Ectodermal cell (in vitro differentiated cells): ENCODE data around the gene PLPPR3.

ENCODE experiments used
- H3K27ac ChIP-seq: 2 replicates; pipeline ENCODE4 v1.7.0; 2013; ENCODE audit warnings: mild to moderate bottlenecking, low read depth, low read length; ENCODE audit not compliant: insufficient read depth, poor library complexity, severe bottlenecking
- H3K27me3 ChIP-seq: 2 replicates; pipeline ENCODE4 v1.7.0; 2013; ENCODE audit warnings: mild to moderate bottlenecking, low read length; ENCODE audit not compliant: insufficient read depth, control insufficient read depth, poor library complexity, severe bottlenecking
- H3K36me3 ChIP-seq: one replicate; pipeline ENCODE4 v1.7.0; 2013; ENCODE audit warnings: low read length; ENCODE audit not compliant: control insufficient read depth, insufficient read depth
- H3K4me1 ChIP-seq: one replicate; pipeline ENCODE4 v1.7.0; 2013; ENCODE audit warnings: low read length; ENCODE audit not compliant: control insufficient read depth, insufficient read depth
- H3K4me3 ChIP-seq: 2 replicates; pipeline ENCODE4 v1.7.0; 2013; ENCODE audit warnings: low read depth, low read length, control low read depth; ENCODE audit not compliant: insufficient read depth
- H3K9me3 ChIP-seq: 2 replicates; pipeline ENCODE4 v1.7.0; 2013; ENCODE audit warnings: mild to moderate bottlenecking, low read length, moderate library complexity; ENCODE audit not compliant: control insufficient read depth
- WGBS, 2 experiments: methylation state at CpG; one replicate each; pipeline ENCODE4 v1.1.7; 2013; ENCODE audit warnings: missing lambda C conversion rate in 2 of 2; 5-methylcytosine and 5-hydroxymethylcytosine counted together

PLPPR3 gene

DNA sequence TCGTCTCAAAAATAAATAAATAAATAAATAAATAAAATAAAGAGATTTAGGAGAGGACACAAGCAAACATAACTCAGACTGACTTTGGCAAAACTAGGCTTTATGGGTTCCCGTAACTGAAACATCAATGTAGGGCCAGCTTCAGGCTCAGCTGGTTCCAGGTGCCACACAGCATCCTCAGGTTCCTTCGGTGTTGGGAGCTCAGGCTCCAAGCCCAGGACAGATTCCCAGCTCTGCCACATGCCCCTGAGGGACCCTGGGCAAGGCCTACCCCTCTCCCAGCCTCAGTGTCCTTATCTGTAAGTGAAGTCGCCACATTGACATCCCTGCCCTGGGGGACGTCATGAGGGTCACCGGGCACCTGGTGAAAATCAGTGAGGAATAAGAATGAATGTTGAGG is 52.1 kb downstream of the PLPPR3 start:
- Histone ChIP-seq H3K4me1 (no peaks in the 10 kb centered on the region), H3K27ac (no peak overlapping the region), H3K27me3 (no peaks in the 10 kb centered on the region), H3K4me3 (no peak overlapping the region), H3K9me3 (no peaks in the 10 kb centered on the region), H3K36me3 (no peaks in the 10 kb centered on the region)
- WGBS, 2 experiments = 90 to 91% methylated on average over 5 of the region's 6 CpGs

DNA sequence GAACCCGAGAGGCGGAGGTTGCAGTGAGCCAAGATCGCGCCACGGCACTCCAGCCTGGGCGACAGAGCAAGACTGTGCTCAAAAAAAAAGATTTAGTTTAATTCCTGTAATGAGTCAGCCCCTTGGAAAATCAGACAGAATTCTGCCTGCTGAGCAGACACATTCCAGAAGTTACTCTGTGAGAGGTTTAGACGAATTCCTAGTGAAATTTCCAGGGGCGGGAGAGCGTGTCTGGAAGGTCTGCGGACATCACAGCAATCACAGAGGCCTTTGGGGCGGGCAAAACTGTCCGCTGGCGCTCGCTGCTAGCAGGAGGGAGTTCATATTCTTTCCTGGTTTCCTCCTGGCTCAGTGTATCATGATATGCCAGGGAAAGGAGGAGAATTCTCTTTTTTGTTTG is 53.3 kb downstream of the PLPPR3 start:
- Histone ChIP-seq H3K9me3 (no peaks in the 10 kb centered on the region), H3K27me3 (no peaks in the 10 kb centered on the region), H3K27ac (peak overlapping the region; percentile 26), H3K4me1 (no peaks in the 10 kb centered on the region), H3K4me3 (no peak overlapping the region), H3K36me3 (no peaks in the 10 kb centered on the region)
- 91 to 92% methylated on average over 14 of the region's 14 CpGs for WGBS, 2 experiments

DNA sequence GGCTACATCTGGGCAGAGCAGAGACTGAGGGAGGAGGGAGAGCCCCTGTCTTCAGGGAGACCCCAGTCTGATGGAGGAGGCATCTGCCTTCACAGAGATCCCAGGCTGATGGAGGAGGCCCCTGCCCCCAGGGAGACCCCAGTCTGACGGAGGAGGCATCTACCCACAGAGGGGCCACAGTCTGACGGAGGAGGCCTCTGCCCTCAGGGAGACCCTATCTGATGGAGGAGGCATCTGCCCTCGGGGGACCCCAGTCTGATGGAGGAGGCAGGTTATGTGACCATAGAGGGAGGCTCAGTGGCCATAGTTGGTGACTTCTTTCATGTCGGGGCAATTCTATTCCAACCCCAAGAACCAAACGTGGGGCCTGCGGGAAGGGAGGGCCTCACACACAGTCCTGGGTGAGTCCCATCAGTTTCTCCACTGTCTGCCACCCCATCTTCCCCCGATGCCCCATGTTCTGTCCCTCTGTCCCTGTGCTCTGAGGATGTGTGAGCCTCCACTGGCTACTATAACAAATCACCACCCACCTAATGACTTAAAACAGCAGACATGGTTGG is 56.5 kb downstream of the PLPPR3 start:
- 88 to 91% methylated on average over 7 of the region's 7 CpGs for WGBS, 2 experiments
- Histone ChIP-seq H3K9me3 (no peaks in the 10 kb centered on the region), H3K4me3 (no peak overlapping the region), H3K27ac (no peak overlapping the region), H3K36me3 (no peaks in the 10 kb centered on the region), H3K4me1 (no peaks in the 10 kb centered on the region), H3K27me3 (no peaks in the 10 kb centered on the region)

- H3K4me1 ChIP-seq = no peaks in the 10 kb centered on the region
- WGBS, 2 experiments = 91 to 95% methylated on average over 12 of the region's 12 CpGs
Observed at GRCh38 chr19:764301-764700, 57.5 kb downstream of the PLPPR3 start.

GRCh38 chr19:763869-764268 is 57.9 kb downstream of the PLPPR3 start:
- Histone ChIP-seq H3K9me3 (no peaks in the 10 kb centered on the region), H3K27ac (no peak overlapping the region), H3K4me1 (no peaks in the 10 kb centered on the region), H3K27me3 (no peaks in the 10 kb centered on the region), H3K4me3 (no peak overlapping the region), H3K36me3 (no peaks in the 10 kb centered on the region)
- WGBS, 2 experiments = 91 to 92% methylated on average over 6 of the region's 6 CpGs

More at GRCh38 chr19:764301-764700, 57.5 kb downstream of the PLPPR3 start:
- Histone ChIP-seq H3K9me3 (no peaks in the 10 kb centered on the region), H3K4me3 (no peak overlapping the region), H3K27me3 (no peaks in the 10 kb centered on the region), H3K36me3 (no peaks in the 10 kb centered on the region), H3K27ac (no peak overlapping the region)

DNA sequence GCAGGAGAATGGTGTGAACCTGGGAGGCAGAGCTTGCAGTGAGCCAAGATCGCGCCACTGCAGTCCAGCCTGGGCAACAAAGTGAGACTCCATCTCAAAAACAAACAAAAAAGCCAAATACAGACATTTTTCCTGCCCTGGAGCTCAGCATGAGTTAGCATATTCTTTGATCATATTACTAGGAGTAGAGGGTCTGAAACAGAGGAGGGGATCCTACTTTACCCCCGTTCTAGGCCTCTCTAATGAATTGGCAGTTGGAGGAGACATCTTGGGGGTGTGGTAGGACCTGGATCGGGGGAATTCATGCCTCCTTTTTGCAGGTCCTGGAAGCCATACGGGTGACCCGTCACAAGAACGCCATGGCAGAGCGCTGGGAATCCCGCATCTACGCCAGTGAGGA is 58.6 kb downstream of the PLPPR3 start:
- Histone ChIP-seq H3K4me3 (no peak overlapping the region), H3K9me3 (no peaks in the 10 kb centered on the region)
- WGBS, 2 experiments = 92 to 93% methylated on average over 10 of the region's 10 CpGs

More for the DNA sequence above, 58.6 kb downstream of the PLPPR3 start:
- Histone ChIP-seq H3K36me3 (no peaks in the 10 kb centered on the region), H3K27me3 (no peaks in the 10 kb centered on the region), H3K27ac (no peak overlapping the region), H3K4me1 (no peaks in the 10 kb centered on the region)
